Activated CD8-positive, alpha-beta T cell treated with anti-CD3 and anti-CD28 coated beads for 36 hours (primary cell): ENCODE data around the gene C11orf68. TPM values are rescaled to one million over a fixed set of nuclear protein-coding genes. Genes with fewer than 3 reads are reported as not detected.
A peak's percentile ranks its signal among the peaks of the same experiment; 100 is the strongest.

Source experiments
- ATAC-seq: fragments of 200-7000 bp; cut with Tn5 transposase; one replicate; pipeline ENCODE4 v1.10.0; 2021; ENCODE audit warnings: mild to moderate bottlenecking, moderate library complexity
- CTCF ChIA-PET: fragments of 350-600 bp; sonication (Branson Sonifier 250); formaldehyde crosslinking; loops from one replicate; lab custom pipeline; 2021; ENCODE audit warnings: antibody characterized with exemption; lab: Charles Lee
- POLR2A ChIA-PET: fragments of 350-600 bp; sonication (Branson Sonifier 250); formaldehyde crosslinking; loops from one replicate; lab custom pipeline; 2021; ENCODE audit warnings: antibody characterized with exemption; lab: Charles Lee
- DNase-seq: peaks from one replicate; pipeline ENCODE4 v3.0.0-alpha.2; 2020
- H3K27ac Mint-ChIP-seq: one replicate; pipeline ENCODE4 v1.8.0; 2021; ENCODE audit warnings: mild to moderate bottlenecking, mixed read lengths
- H3K27me3 Mint-ChIP-seq: one replicate; pipeline ENCODE4 v1.8.0; 2021; ENCODE audit warnings: mixed read lengths
- H3K36me3 Mint-ChIP-seq: one replicate; pipeline ENCODE4 v1.8.0; 2021; ENCODE audit warnings: low read depth, mixed read lengths
- H3K4me1 Mint-ChIP-seq: one replicate; pipeline ENCODE4 v1.8.0; 2021; ENCODE audit warnings: low read depth, mixed read lengths
- H3K4me3 Mint-ChIP-seq: one replicate; pipeline ENCODE4 v1.8.0; 2021; ENCODE audit warnings: mild to moderate bottlenecking, moderate library complexity, mixed read lengths
- H3K9me3 Mint-ChIP-seq: one replicate; pipeline ENCODE4 v1.8.0; 2021; ENCODE audit warnings: mixed read lengths
- intact Hi-C: fragments of 100-400 bp; cut with micrococcal nuclease; formaldehyde crosslinking; loops from one replicate; pipeline ENCODE4 v1.10.0; 2022
- total RNA-seq, 2 experiments: library from RNA; stranded (reverse); gene quantifications; one replicate each; pipeline ENCODE4 v1.2.3, GENCODE V29; 2021
- TF ChIP-seq, protein P1 (sequence below): fragments of 200-600 bp; IDR thresholded peaks from one replicate; pipeline ENCODE4 v1.8.0; 2022; ENCODE audit warnings: antibody characterized with exemption, mild to moderate bottlenecking

C11orf68 gene
- total RNA-seq, 2 experiments from 2014 or later: 26.2 to 26.3 TPM

DNA sequence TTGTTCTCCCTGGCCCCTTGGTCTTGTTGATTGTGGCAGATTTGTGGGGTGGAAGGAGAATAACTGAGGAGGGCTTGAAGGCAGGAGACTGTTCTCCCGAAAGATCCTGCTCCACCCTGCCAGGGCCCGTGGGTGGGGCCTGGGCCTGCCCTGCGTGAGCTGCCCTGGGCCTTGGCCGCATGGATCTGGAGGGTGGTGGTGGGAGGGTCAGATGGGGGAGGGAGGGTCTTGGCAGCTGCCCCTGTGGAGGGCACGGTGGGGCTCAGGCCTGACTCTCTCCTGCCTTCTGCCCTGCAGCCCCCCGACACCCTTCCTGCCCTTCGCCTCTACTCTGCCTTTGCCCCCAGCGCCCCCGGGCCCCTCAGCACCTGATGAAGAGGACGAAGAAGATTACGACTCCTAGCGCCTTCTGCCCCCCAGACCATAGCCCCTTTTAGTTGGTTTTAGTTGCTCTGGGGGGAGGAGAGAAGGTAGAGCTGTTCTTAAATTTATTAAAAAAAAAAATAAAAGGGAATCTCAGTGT is 2.2 kb upstream of the C11orf68 start:
- ChIA-PET CTCF (interaction anchor here (0.6 to 1.8 kb wide), 2 partner anchors 23 to 37 kb away, joined by 3 to 8 read pairs; no protein-coding TSS in a partner anchor), POLR2A (interaction anchor here (0.6 to 2.6 kb wide), 5 partner anchors 22 to 60 kb away, joined by 3 to 16 read pairs (median 8); partner anchors contain the start of genes CCDC85B, FIBP and FOSL1)
- peak overlapping the region; percentile 84 for H3K27ac Mint-ChIP-seq
- ATAC-seq (no peak), DNase-seq (no peak)
- H3K9me3 Mint-ChIP-seq: no peaks in the 10 kb centered on the region
- peak overlapping the region; percentile 92 for H3K4me3 Mint-ChIP-seq
- H3K27me3 Mint-ChIP-seq: no peaks in the 10 kb centered on the region
- peaks cover 26% of the 10 kb centered on the region for H3K4me1 Mint-ChIP-seq
- TF ChIP-seq, protein P1, sequence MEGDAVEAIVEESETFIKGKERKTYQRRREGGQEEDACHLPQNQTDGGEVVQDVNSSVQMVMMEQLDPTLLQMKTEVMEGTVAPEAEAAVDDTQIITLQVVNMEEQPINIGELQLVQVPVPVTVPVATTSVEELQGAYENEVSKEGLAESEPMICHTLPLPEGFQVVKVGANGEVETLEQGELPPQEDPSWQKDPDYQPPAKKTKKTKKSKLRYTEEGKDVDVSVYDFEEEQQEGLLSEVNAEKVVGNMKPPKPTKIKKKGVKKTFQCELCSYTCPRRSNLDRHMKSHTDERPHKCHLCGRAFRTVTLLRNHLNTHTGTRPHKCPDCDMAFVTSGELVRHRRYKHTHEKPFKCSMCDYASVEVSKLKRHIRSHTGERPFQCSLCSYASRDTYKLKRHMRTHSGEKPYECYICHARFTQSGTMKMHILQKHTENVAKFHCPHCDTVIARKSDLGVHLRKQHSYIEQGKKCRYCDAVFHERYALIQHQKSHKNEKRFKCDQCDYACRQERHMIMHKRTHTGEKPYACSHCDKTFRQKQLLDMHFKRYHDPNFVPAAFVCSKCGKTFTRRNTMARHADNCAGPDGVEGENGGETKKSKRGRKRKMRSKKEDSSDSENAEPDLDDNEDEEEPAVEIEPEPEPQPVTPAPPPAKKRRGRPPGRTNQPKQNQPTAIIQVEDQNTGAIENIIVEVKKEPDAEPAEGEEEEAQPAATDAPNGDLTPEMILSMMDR: no peak
- intact Hi-C loops: no loop called here
- H3K36me3 Mint-ChIP-seq: peaks cover 22% of the 10 kb centered on the region

DNA sequence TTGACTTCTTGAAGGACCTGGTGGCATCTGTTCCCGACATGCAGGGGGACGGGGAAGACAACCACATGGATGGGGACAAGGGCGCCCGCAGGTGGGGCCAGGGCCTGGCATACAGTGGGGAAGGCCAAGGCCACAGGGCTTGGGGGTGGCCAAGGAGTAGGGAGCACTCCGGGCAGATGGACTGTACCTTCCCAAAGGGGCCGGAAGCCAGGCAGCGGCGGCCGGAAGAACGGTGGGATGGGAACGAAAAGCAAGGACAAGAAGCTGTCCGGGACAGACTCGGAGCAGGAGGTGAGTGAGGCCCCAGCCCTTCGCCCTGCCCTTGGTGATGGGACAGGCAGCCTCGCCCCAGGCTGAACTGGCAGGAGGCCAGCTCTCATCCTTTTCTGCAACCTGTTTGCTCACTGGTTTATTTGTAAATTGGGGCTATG is 1.5 kb upstream of the C11orf68 start:
- DNase-seq (no peak), ATAC-seq (no peak)
- POLR2A ChIA-PET: interaction anchor here (0.6 to 2.6 kb wide), 7 partner anchors 9 to 1416 kb away, joined by 3 to 16 read pairs (median 4); partner anchors contain the start of genes CCDC85B, FIBP and FOSL1
- Mint-ChIP-seq H3K4me1 (peaks cover 28% of the 10 kb centered on the region), H3K27ac (peak overlapping the region; percentile 84), H3K36me3 (peaks cover 22% of the 10 kb centered on the region), H3K9me3 (no peaks in the 10 kb centered on the region), H3K27me3 (no peaks in the 10 kb centered on the region), H3K4me3 (peak overlapping the region; percentile 92)
- intact Hi-C loops: no loop called here
- TF ChIP-seq, protein P1: no peak
- CTCF ChIA-PET: interaction anchor here (1.8 kb wide), 1 partner anchor 36 kb away, joined by 8 read pairs; no protein-coding TSS in a partner anchor

DNA sequence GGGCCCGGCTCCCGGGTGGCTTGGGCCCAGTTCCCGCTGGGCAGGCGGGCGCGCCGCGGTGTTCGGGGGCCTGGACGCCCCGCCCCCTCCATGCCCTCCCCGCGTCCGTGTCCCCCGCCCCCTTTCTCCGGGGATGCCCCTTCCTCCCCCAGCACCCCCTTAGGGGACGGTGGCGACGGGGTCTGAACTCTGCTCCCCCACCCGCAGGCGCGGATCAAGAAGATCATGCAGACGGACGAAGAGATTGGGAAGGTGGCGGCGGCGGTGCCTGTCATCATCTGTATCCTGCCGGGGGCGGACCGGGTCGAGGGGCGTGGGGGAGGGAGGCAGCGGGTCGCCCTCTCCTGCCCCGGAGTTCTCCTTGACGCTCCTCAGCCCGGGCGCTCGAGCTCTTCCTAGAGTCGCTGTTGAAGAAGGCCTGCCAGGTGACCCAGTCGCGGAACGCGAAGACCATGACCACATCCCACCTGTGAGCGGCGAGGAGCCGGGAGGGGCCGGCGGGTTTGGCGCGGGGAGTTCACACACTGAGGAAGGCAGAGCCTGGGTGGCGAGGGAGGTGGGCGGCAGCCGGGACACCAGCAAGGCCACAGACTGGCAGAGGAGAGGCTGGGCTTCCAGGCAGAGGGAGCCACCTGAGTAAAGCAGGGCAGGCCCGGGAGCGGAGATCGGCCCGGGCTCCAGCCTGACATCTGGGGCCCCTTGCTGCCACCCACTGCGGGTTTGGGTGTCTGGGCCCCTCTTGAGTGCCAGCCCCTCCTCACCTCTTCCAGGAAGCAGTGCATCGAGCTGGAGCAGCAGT is 910 bp upstream of the C11orf68 start:
- TF ChIP-seq, protein P1: no peak
- H3K27ac Mint-ChIP-seq: peak overlapping the region; percentile 84
- peak; percentile 81 for DNase-seq
- H3K9me3 Mint-ChIP-seq: no peaks in the 10 kb centered on the region
- peak overlapping the region; percentile 92 for H3K4me3 Mint-ChIP-seq
- ChIA-PET CTCF (interaction anchor here (1.8 kb wide), 1 partner anchor 35 kb away, joined by 8 read pairs; no protein-coding TSS in a partner anchor), POLR2A (interaction anchor here (0.6 to 2.6 kb wide), 8 partner anchors 9 to 1416 kb away, joined by 3 to 16 read pairs (median 4); partner anchors contain the start of genes CCDC85B, FIBP and FOSL1)
- peaks cover 32% of the 10 kb centered on the region for H3K4me1 Mint-ChIP-seq
- intact Hi-C loops: loop anchor here (1.0 kb wide), 1 partner anchor 42 kb away; the partner anchor contains the start of gene SART1
- no peaks in the 10 kb centered on the region for H3K27me3 Mint-ChIP-seq
- peak; percentile 46 for ATAC-seq
- H3K36me3 Mint-ChIP-seq: peaks cover 22% of the 10 kb centered on the region

DNA sequence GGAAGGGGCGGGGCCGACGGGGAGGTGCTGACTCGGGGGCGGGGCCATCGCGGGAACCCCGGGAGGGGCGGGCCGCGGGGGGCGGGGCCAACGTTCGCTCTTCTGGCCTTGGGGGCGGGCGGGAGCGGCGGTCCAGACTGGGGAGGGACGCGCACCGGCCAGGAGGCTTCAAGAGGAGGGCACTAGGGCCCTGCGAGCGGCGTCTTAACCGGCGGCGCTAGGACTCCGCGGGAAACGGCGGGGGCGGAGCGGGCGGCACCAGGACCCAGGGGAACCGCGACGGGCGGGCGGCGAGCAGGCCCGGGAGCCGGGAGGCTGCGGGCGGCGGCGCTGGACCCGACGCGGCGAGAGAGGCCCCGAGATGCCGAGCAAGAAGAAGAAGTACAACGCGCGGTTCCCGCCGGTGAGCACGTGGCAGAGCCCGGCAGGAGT is 295 bp upstream of the C11orf68 start, which contains the start of gene DRAP1:
TSS of gene DRAP1 (plus strand) at position 286 of the 432 bp plus-strand sequence. CDS start at position 362, 76 bp downstream.
- no peaks in the 10 kb centered on the region for H3K9me3 Mint-ChIP-seq
- peak within 1 kb of the TSS; percentile 92 for H3K4me3 Mint-ChIP-seq
- peaks cover 32% of the 10 kb centered on the region for H3K4me1 Mint-ChIP-seq
- intact Hi-C loops: loop anchor here (1.0 kb wide), 1 partner anchor 42 kb away; the partner anchor contains the start of gene SART1
- POLR2A ChIA-PET: interaction anchor here (0.6 to 2.9 kb wide), 10 partner anchors 8 to 160 kb away, joined by 3 to 20 read pairs (median 6); partner anchors contain the start of genes CCDC85B, FIBP and FOSL1
- DNase-seq (peak; percentile 99), ATAC-seq (peak; percentile 92)
- TF ChIP-seq, protein P1: no peak
- peak within 1 kb of the TSS; percentile 87 for H3K27ac Mint-ChIP-seq
- H3K36me3 Mint-ChIP-seq: peaks cover 22% of the 10 kb centered on the region
- CTCF ChIA-PET: interaction anchor here (1.0 to 2.5 kb wide), 5 partner anchors 18 to 59 kb away, joined by 3 to 12 read pairs (median 6); partner anchors contain the start of genes CCDC85B and MUS81
- no peaks in the 10 kb centered on the region for H3K27me3 Mint-ChIP-seq
